ENCODE measurements around the gene SON.

- TF ChIP-seq GATA2 (IDR thresholded peaks at IDR 0.05; ENCODE audit: low read depth, low read length): no peak
- no peak for TF ChIP-seq GATA3 (IDR thresholded peaks at IDR 0.05; ENCODE audit: low read depth, low read length)
Measured at GRCh38 chr21:33554236-33554981, 11.6 kb downstream of the SON start.

Measured in SH-SY5Y (cell line).